Left hindlimb (tissue), 1 donor: ENCODE measurements around the gene KMT2A.
"Not testable (repeated sequence)": the region's sequence is repeated elsewhere in the genome, so short reads cannot be mapped to it uniquely, and the experiment has no call there.

ENCODE experiments used
- DNase-seq: peaks from one replicate; pipeline ENCODE4 v3.0.0-alpha.2; 2018

The KMT2A gene

DNA sequence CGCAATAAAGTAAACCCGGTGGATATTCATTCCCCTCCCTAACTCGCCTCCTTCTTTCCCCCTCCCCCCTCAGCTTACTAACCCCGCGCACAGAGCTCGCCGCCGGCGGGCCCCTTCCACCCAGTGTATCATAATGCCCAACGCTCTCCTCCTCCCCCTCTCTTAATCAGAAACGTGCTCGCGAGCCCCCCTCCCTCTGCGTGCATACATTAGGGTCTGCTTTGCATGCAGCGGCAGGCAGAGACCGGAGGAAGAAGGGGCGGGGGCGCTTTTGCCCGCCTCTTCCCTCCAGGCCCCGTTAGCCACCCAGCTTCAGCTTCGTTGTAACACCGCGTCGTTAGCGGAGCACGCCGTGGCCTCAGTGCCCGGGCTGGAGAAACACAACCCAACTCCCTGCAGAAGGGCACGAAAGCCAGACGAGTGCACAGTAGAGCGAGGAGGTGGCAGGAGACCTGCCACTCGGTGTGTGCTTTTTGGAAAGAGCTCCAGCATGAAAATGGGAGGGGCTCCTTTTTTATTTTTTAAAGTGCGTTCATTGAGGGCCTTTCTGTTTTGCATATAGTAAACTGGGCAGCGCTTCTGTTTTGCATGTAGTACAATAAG is 901 bp upstream of the KMT2A start:
- peak; percentile 81 for DNase-seq

DNA sequence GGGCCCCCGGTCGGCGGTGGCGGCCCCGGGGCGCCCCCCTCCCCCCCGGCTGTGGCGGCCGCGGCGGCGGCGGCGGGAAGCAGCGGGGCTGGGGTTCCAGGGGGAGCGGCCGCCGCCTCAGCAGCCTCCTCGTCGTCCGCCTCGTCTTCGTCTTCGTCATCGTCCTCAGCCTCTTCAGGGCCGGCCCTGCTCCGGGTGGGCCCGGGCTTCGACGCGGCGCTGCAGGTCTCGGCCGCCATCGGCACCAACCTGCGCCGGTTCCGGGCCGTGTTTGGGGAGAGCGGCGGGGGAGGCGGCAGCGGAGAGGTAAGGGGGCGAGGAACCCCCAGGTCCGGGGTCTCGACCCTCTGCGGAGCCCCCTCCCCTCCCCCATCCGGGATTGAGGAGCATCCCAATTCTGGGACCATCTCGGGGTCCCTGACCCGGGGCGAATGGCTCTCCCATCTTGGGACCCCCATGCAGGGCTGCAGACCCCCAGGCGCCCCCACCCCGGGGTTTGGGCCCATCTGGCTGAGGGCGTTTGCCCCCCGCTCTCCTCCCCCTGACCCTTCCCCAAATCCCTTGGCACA is 431 bp downstream of the KMT2A start:
- DNase-seq = peak; percentile 52

- peak; percentile 63 for DNase-seq
Observed at GRCh38 chr11:118437208-118438125, 1.2 kb downstream of the KMT2A start.

DNA sequence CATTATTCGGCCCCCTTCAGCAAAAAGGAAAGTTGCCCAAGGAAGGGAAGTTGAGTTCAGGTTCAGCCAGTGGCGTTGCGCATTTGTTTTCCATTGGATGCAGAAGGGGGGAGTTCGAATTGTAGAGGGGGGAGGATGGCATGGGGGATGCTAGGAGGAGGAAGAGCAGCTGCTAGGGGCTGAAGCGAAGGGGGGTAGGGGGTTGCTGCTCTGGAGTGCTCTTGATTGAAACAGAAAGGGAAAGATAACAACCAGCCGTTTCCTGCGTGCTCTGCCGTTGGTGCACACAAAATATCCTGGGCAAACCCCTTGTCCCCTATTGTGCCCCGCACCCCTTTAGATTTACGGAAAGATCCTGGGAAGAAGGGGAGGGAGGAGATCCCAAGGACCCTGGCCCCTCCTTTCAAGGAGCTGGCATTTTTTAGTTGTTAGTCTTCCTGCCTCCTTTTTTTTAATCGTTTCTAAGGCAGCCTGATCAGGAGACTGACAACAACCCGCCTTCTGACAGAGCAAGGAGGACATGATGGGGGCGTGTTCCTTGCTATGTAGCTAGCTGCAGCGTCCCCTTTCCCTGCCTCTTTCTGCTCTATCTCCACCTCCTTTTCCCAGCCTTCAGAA is 2.1 kb downstream of the KMT2A start:
- peak; percentile 78 for DNase-seq

DNA sequence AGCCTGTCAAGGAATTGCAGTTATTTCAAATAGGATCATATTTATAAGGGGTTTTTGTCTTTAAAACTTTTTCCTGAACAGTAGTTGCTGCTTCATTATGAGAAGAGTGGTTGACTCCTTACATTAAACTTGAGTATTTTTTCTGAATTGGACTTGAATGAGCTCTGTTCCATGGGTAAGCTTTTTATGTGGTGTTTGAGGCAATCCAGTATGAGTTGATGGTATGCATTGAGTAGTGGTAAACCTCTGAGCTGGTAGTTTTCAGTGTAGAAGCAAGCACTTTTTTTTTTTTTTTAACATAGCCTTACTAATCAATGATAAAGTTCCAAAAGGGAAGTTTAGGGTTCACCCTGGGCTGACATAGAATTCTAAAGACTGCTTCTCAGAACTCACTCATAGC is 3.4 kb downstream of the KMT2A start:
- no peak for DNase-seq

GRCh38 chr11:118441770-118442275 is 5.5 kb downstream of the KMT2A start:
- DNase-seq = no peak

- DNase-seq = no peak
Observed at GRCh38 chr11:118442301-118442700, 6.0 kb downstream of the KMT2A start.

GRCh38 chr11:118442908-118443589 is 6.8 kb downstream of the KMT2A start:
- DNase-seq = no peak

DNA sequence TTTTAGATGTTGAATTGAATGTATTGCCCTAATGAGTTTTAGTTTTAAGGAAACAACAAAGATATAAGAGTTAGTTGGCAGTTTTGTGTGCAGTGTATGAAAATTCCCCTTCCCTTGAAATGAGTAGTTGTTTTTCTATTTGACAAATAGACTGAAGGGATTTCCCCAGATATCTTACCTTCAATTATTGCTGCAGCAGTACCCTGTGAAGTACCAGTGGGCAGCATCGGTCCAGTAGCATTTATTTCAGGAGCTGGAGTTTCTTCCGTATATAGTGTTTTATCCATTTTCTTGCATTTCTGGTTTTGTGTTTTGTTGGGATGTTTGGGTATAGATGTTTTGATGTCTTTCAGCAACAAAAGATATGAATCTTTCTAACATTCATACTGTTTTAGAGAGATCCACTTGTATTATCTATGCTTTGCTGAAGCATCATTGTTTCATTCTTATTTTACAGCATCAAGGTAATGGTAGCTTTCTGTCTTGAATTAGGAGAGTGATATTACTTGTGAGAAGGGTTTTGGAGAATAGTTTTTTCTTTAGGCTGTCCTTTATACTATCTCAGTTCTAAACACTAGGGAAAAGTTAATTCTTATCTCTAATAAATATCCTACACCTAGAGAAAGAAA is 7.4 kb downstream of the KMT2A start:
- no peak for DNase-seq

DNA sequence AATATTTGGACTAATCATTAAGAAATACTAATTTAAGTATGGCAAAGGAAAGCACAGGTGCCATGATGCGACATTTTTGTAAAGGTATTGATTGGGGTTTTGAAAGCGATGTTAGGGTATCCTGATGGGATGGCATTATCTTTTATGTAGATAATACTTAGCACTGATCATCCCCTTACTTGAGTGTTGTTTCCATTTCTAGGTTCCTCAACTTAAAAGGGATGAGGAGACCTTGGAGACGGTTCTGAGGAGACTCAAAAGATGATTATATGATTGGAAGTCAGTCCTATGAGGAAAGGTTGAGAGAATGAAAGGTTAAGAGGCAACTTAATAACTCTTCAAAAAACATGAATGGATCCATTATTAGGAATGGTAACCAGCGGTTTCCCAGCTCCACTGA is 11.1 kb downstream of the KMT2A start:
- DNase-seq = no peak

DNA sequence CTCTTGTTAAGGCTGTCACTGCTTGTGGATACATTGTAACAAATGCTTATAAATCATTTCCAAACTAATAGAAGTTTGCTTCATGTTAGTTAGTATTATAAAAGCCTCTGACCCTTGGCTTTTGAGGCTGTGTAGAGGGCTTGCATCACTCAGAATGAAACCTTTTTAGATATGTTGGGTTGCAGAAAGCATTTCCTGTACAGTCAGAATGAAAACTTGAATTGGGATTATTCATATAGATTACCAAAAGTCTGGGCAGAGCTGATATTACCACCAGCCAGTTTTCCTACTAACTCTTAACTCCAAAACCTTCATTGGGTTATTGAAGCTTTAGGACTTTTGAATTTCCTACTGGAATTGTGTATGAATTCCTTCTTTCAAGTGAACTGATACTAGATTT is 12.0 kb downstream of the KMT2A start:
- no peak for DNase-seq

GRCh38 chr11:118449316-118449918 is 13.1 kb downstream of the KMT2A start:
- DNase-seq = no peak

- no peak for DNase-seq
Observed at GRCh38 chr11:118450451-118450850, 14.2 kb downstream of the KMT2A start.

GRCh38 chr11:118462178-118462577 is 25.9 kb downstream of the KMT2A start:
- no peak for DNase-seq

DNA sequence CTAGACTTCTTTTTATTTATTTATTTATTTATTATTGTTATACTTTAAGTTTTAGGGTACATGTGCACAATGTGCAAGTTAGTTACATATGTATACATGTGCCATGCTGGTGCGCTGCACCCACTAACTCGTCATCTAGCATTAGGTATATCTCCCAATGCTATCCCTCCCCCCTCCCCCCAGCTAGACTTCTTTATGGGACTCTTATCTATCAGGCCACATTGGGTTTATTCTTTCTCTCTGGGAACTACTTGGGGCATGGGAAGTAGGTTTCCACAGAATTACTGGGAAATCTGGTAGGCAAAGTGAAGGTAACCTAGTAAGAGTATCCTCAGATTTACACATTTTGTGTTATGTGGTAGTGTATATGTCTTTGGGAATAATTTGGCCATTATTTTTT is 32.7 kb downstream of the KMT2A start:
- DNase-seq = not testable (repeated sequence)

DNA sequence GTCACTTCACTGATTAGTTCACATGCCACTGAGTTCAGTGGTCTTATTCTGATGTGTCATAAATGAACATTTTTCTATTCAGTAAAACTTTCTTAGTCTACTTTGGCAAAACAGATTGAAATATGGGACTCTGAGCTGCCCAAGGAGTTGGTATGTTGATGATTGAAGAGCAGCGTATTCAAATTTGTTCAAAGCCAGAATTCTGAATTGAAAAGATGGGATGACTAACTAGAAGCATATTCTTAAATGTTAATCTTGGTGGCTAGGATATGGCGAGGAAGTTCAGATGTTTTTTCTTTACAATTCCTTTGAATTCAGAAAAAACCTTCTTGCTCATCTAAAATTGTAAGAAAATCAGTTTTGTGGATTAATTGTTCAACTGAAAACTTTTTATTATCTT is 34.7 kb downstream of the KMT2A start:
- DNase-seq = no peak

GRCh38 chr11:118473537-118473936 is 37.2 kb downstream of the KMT2A start:
- no peak for DNase-seq

DNA sequence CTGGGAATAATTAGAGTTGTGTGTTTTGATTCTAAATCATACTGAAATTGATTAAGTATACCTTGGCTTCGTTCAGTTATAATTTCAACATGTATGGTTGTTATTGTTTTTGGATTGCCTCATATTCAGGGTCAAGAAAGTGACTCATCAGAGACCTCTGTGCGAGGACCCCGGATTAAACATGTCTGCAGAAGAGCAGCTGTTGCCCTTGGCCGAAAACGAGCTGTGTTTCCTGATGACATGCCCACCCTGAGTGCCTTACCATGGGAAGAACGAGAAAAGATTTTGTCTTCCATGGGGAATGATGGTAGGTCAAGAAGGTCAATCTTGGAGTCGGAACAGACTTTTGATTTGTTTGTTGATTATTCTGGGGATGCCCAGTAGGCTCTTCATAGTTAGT is 40.4 kb downstream of the KMT2A start:
- DNase-seq = no peak

GRCh38 chr11:118481238-118481637 is 44.9 kb downstream of the KMT2A start:
- DNase-seq = not testable (repeated sequence)

GRCh38 chr11:118484405-118484804 is 48.1 kb downstream of the KMT2A start:
- DNase-seq = no peak

DNA sequence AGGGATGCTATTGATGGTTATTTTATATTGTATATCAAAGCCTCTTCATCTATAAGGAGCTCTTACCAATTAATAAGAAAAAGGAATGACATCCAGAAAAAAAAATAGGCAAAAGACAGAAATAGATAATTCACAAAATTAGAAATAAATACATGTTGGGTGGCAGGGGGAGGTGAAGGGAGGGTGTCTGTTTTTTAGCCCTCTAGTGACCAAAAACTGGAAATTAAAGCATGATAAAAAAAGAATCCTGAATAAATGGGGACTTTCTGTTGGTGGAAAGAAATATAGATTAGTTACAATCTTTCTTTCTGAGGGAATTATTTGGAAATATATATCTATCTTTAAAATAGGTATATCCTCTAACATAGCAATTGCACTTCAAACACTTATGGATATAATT is 49.0 kb downstream of the KMT2A start:
- no peak for DNase-seq
